NCI-H1436 treated with DMSO at 0.1 percent for 48 hours (cell line): ENCODE data around the gene MN1.

Source experiments
- DNase-seq: peaks from one replicate; lab custom pipeline; 2025; lab: John Stamatoyannopoulos, UW

MN1 gene

DNA sequence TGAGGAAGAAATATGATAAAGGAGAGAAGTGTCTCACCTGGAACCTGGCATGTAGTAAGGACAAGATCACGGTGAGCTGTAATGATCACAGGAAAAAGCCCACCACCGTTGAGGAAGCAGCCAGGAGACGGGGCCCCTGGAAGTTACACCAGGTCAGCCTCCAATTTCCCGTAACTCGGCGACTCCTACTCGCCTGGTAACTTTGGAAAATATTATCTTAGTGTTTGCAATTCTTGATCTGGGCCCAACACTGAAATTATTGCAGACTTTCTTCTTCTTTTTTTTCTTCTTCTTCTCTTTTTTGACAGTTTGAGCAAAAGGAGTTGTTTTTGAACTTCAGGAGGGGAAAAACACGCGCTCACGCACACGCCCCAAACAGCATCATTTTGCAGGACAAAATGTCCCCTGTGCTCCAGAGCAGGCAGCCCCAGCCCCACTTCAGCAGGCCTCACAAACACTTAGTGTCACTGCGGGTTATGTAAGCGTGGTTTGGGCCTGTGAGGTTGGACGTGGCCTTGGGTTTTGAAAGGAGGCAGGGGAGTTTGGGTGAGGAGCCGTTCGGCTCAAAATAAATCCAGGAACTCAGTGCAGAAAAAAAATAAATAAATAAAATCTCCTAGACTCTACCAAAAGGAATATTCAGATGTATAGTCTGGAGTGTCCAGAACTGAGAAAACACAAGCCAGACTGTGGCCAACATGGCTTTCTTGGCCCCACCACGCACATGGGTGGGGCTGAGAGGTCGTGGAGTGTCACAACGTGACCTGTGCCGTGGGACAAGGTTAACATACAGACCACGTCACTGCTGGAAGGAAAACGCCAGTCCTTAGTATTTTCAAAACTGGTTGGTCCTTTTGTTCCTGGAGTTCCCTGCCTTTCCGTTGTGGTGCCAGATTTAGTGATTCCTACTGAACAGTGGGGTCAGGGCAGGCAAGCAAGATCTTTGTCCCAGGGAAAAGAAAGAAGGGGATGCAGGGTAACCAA, 26.3 kb upstream of the MN1 start:
- DNase-seq, result no peak

GRCh38 chr22:27825174-27825573, 23.6 kb upstream of the MN1 start:
- no peak for DNase-seq

DNA sequence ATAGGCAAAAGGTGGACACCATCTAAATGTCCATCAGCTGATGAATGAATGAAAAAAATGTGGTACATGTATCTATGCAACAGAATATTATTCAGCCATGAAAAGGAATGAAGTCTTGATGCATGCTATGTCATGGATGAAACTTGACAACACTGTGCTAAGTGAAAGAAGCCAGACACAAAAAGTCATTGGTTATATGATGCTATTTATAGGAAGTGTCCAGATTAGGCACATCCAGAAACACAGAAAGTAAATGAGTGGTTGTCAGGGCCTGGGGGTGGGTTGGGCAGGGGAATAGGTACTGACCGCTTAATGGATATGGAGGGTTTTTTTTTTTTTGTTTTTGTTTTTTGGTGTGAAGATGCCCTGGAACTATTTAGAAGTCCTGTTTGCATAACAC, 21.7 kb upstream of the MN1 start:
- no peak for DNase-seq

DNA sequence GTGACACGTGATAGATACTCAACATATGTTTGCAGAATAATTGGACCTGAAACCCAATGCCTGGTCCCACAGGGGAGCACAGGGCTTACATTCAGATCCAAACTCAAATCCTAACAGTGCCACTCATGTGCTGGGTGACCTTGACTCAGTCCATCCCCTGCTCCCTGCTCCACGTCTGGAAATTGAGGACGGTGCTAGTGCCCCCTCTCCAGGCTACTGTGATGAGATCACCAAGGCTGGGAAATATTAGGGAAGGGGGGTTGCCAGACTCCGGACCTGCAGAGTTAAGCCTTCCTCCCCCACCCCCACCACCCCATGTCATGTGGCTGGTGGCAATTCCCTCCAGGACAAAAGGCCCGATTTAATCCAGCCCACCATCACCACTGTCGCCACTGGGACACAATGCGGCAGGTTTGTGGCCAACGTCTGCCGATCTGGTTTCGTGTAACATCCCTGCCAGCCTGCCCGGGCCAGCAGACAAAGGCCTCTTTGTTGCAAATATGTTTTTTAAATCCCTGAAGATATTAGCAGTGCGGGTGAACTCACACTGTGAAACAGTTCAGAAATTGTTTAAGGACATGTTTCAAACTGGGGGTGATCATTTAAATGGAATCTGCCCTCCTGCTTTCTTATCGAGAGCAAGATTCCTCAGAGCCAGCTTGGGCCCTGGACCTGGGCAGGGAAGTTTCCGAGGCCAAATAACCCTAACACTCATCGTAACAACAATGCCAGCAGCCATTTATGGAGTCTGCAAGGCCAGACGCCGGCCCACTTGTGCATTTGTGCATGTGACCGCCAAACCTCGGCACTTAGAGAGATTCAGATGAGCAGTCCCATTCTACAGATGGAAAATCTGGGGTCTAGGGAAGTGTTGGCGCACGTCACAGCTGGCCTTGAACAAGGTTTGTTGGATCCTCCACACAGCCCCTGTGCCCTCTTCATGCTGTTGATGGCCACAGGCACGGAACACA, 19.6 kb upstream of the MN1 start:
- DNase-seq, result no peak

- DNase-seq, result no peak
These were observed 15.0 kb upstream of the MN1 start for GRCh38 chr22:27816552-27816951.

GRCh38 chr22:27815826-27816530, 14.4 kb upstream of the MN1 start:
- DNase-seq, result no peak

DNA sequence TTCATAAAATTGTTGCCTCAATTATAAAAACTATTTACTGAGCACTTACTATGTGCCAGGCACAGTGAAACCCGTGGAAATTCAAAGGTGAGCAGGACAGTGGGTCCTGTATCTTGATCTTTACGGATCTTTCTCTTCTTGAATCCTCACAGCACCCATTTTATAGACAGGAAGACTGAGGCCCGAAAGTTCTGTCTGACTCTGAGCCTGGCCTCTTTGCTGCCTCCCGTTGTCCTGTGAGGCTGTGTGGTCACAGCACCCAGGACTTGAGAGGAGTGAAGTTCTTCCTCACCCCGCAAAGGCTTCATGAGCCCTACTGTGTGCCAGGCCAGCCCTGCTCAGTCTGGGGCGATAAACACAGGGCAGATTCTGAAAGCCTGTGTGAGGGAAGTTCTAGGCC, 13.4 kb upstream of the MN1 start:
- no peak for DNase-seq

DNA sequence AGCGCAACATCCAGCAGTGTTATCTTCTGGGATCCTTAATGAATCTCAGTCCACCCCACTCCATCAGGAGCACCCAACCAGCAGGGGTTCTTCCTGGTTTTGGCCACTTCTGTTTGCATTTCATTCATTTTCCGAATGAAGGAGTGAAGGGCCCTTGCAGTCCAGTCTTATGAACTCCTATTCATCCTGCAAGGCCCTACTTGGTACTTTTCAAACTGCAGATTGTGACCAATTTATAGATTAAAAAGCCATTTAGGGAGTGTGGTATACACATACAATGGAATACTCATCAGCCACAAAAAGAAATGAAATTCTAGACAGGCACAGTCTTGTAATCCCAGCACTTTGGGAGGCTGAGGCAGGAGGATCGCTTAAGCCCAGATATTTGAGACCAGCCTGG, 10.2 kb upstream of the MN1 start:
- DNase-seq, result no peak

GRCh38 chr22:27810609-27811151, 9.1 kb upstream of the MN1 start:
- DNase-seq, result no peak

GRCh38 chr22:27809700-27810608, 8.4 kb upstream of the MN1 start:
- no peak for DNase-seq

GRCh38 chr22:27809226-27809603, 7.7 kb upstream of the MN1 start:
- no peak for DNase-seq

GRCh38 chr22:27808451-27809225, 7.1 kb upstream of the MN1 start:
- DNase-seq, result no peak

GRCh38 chr22:27805841-27806240, 4.3 kb upstream of the MN1 start:
- no peak for DNase-seq

DNA sequence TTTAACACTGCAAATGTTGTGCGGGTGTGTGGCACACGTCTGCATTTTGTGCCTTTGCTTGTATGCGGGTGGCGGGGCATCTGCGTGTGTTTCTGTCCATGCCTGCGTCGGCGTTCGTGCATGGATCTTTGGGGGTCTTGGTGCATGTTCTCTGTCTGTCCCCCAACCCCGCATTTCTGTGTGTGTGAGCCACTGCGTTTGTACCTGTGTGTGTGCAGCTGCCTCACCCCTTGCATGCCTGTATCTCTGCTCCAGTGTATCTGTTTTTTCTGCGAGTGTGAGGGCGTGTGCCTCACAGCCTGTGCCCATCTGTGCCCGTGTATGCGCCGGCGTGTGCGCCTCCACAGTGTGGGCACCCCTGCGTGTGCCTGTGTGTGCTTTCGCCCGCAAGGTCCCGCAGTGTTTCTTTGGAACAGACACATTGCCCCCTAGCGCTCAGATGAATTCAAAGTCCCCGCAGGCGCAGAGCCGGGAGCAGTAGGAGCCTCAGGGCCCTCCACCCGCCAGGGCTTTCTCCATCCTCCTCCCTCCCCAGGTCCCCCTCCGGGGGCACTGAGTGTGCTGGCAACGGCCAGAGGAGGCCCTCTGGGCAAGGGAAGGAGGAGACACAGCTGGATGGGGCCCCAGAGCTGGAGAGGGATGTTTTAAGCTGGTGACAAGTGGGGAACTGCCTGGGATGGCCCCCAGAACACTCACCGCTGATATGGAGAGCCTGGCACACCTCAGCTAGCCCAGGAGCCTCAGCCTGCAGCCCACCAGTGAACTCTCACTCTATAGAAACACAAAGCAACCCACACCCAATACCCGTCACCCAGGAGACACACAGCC, 3.1 kb upstream of the MN1 start:
- no peak for DNase-seq

- no peak for DNase-seq
These were observed 2.4 kb upstream of the MN1 start for GRCh38 chr22:27803841-27804415.

DNA sequence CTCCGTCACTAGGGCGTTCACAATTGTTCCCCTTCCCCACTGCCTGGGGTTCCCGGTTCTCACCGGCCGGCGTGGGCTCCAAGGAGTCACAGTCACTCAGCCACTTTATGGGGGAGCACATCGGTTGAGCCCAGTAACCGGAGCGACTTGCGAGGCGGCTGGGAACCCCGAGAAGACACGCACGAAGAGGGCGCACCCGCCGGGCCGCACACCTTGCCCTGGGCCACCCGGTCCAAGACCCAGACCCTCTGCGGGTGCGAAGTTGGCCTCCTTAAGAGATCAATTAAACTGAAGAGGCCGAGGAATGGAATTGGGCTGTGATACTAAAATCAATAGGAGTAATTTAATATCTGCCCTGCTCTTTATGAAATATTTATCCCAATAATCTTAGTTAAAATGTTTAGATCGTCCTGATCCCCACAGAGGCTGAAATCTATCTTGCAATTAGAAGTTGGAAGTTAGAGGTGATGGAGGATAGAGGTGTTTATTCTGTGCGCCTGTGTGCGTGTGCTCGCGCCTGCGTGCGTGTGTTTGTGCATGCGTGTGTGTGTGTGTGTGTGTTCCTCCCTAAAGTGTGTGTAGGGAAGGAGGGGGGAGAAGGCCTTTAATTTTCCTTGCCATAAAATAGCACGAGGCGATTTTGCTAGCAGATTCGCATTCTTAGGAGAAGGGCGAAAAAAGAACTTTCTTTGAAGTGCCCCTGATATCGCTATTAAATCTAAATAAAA, 954 bp upstream of the MN1 start:
- no peak for DNase-seq

DNA sequence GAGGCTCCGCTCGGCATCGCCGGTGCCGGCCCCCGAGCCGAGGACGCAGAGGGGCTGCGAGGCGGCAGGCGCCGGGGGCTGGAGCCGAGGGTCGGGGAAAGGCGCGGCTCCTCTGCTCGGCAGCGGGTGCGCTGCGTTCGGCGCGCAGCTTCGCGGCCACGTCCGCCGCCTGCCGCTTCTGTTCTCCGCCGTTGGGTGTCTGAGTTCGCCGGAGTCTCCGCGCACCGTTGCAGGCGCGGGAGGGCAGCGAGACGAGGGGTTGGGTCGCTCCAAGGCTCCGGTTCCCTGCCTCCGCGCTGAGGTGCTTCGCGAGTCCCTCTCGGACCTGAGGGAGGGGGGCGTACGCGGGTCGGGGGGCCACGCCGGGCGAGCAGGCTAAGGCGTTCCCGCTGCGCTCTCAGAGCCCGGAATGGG, 347 bp downstream of the MN1 start:
- no peak for DNase-seq
